LHCN-M2 (cell line): ENCODE measurements around the gene CEBPA. TPM values are rescaled to one million over a fixed set of nuclear protein-coding genes. Genes with fewer than 3 reads are reported as not detected.
"Not testable (repeated sequence)": the region's sequence is repeated elsewhere in the genome, so short reads cannot be mapped to it uniquely, and the experiment has no call there.

Source experiments
- DNase-seq: peaks from one replicate; pipeline ENCODE4 v3.0.0-alpha.2; 2012; ENCODE audit warnings: low read depth
- total RNA-seq: library from RNA; depleted of rRNA; stranded (reverse); fragments of >200 nt; gene quantifications from 2 replicates; pipeline ENCODE4 v1.2.3, GENCODE V29; 2014

CEBPA gene
- total RNA-seq, 1 experiment from 2014 or later, result 0.17 TPM

- DNase-seq, result no peak
Measured at GRCh38 chr19:33325920-33326319, 23.6 kb upstream of the CEBPA start.

DNA sequence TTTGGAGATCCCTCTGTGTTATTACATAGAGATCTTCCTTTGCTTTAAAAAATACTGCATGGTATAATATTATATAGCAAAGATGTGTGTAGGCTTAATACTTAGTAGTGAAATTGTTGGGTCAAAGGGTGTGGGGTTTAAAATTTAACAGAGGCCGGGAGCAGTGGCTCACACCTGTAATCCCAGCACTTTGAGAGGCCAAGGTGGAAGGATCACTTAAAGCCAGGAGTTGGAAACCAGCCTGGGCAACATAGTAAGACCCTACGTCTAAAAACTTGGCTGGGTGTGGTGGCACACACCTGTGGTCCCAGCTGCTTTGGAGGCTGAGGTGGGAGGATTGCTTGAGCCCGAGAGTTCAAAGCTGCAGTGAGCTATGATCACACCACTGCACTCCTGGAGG lies 22.3 kb upstream of the CEBPA start:
- no peak for DNase-seq

DNA sequence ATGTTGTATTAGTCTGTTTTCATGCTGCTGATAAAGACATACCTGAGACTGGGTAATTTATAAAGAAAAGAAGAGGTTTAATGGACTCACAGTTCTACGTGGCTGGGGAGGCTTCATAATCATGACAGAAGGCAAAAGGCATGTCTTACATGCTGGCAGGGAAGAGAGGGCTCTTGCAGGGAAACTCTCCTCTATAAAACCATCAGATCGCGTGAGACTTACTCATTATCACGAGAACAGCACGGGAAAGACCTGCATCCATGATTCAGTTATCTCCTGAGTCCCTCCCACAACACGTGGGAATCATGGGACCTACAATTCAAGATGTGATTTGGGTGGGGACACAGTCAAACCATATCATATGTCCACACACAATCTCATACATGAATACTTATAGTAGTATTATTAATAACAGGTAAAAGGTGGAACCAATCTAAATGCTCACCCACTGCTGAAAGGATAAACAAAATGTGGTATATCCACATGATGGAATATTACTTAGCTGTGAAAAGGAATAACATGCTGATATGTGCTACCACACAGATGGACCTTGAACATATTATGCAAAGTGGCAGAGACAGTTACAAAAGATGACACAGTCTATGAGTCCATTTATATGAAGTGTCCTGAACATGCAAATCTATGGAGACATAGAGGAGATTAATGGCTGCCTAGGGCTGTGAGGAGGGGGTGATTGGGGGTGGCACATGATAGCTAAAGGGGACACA lies 20.9 kb upstream of the CEBPA start:
- no peak for DNase-seq

DNA sequence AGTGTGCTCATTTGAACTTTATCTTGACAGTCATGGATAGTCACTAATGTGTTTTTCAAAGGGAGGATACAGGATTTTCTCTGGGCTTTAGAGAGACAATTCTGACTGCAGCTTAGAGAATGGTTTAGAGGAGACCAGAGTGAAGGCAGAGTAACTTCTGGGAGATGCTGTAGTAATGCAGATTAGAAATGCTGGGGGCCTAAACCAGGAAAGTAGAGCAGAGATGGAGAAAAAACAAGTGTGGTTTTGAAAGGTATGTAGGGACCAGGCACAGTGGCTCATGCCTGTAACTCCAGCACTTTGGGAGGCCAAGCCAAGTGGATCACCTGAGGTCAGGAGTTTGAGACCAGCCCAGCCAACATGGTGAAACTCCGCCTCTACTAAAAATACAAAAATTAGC lies 18.3 kb upstream of the CEBPA start:
- no peak for DNase-seq

DNA sequence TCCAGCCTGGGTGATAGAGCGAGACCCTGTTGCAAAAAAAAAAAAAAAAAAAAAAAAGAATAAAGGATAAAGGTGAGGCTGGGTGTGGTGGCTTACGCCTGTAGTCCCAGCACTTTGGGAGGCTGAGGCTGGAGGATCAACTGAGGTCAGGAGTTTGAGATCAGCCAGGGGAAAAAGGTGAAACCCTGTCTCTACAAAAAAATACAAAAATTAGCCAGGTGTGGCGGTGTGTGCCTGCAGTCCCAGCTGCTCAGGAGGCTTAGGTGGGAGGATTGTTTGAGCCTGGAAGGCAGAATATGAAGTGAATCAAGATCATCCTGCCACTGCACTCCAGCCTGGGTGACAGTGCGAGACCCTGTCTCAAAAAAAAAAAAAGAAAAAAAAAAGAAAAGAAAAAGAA lies 15.7 kb upstream of the CEBPA start:
- not testable (repeated sequence) for DNase-seq

GRCh38 chr19:33317517-33317916 lies 15.2 kb upstream of the CEBPA start:
- DNase-seq, result no peak

DNA sequence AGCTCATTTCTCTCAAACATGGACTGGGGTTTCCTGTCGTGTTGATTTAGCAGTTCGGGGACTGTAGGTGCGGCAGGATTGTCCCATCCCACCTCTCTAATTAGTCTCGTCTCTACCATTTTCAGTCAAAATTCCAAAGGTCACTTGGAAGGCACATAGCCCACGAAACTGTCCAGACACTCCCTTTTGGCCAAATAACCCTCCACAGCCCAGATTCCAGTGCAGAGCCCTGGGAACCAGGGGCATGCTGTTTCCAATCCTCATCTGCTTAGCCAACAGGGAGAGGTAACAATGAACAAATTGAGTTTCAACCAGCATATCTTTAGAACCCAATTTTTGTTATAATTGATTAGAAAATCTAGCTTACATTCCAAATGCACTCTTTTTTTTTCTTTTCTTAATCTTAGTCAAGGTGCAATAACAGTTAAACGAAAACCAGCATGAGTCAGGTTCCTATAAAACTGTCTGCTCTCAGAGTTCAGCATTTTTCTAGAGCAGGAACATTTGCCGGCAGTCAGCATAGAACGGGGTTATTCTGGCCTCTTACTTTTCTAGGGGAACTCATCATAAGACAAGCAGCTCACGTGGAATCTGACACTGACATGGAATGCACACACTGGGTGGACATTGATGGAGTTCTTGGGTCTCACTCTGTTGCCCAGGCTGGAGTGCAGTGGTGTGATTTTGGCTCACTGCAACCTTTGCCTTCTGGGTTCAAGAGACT lies 14.4 kb upstream of the CEBPA start:
- DNase-seq, result no peak

GRCh38 chr19:33312808-33313207 lies 10.5 kb upstream of the CEBPA start:
- DNase-seq, result not testable (repeated sequence)

DNA sequence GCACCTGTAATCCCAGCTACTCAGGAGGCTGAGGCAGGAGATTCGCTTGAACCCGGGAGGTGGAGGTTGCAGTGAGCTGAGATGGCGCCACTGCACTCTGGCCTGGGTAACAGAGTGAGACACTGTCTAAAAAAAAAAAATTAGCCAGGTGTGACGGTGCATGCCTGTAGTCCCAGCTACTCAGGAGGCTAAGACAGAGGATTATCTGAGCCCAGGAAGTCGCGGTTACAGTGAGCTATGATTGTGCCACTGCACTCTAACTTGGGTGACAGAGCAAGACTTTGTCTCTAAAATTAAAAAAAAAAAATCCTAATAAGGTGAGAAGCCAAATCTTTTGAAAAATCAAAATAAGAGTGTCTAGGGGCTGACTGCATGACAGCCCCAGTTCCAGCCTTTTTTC lies 9.7 kb upstream of the CEBPA start:
- DNase-seq, result no peak

DNA sequence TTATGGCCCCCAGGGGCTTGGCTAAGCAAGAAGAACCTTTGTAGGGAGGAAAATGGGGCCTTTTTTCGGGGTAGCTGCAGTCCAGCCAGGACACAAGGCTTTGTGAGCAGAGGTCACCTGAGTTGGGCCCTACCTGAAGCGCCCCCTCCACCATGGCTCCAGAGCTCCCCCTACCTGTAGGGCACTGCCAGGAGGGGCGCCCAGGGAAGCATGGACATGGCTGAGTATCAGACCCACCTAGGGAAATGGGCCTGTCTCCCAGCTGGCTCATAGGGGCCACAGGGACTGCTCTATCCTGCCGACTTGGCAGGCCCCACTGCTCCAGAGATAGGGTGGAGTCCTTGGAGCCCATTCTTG lies 9.0 kb upstream of the CEBPA start:
- DNase-seq, result no peak

GRCh38 chr19:33310606-33311325 lies 8.4 kb upstream of the CEBPA start:
- DNase-seq, result no peak

DNA sequence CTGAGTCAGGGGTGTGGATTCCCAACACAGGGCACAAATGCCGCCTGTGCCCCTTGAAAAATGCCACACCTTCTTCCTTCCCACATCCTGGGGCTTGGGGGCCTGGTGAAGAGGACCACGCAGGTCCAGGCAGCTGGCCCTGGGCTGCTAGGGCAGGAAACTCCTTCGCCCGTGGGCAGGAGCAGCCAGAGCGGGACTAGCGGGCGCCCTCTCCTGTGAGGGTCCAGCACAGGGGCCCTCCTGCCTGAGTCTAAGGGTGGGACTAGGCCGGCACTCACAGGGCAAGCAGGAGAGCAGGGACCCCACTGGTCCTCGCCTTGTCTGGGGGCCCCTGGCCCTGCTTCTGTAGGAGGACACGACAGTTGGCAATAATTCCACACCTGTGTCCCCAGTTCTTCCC lies 7.5 kb upstream of the CEBPA start:
- no peak for DNase-seq

- no peak for DNase-seq
Measured at GRCh38 chr19:33306853-33307792, 4.8 kb upstream of the CEBPA start.

- DNase-seq, result no peak
Measured at GRCh38 chr19:33306191-33306590, 3.9 kb upstream of the CEBPA start.

GRCh38 chr19:33304760-33305647 lies 2.7 kb upstream of the CEBPA start:
- no peak for DNase-seq

DNA sequence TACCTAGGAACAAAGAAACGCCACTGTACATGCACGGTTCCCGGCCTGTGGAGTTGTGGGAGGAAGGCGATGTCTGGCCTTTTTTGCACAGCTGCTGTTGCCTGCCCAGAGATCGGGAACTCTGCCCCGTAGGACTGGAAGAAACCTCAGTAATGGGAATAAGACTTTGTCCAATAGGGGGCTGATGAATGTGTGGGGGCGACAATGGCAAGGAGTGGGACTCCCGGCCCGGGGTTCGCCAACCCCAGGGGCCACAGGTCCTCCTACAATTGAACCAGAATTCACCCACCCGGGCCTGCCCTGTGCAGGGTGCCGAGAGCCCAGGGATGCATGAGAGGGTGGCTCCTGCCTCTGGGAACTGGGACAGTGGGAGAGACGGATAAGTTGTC lies 2.0 kb upstream of the CEBPA start:
- no peak for DNase-seq

DNA sequence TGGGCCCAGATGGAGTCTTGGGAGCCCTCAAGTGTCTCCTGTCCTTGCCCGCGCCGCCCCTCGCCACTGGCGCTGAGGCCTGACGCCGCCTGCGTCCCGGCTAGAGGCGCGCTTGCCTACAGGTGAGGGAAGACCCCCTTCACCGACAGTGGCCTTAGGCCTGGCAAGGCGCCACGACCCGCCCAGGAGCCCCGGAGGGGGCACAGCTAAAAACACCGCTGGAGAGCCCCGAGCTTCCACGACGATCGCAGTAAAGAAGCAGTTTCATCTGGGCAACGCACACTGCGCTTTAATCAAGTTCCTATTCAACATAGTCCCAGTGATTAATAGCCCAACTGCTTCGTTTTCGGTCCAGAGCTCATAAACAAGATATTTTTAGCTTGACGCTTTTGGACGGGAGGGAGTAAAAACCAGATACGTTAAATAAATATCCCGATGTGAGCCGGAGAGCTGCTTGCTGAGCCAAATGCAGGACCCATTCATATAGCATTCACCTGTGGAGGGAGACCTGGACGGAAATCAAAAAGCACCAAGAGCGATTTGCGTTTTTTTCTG lies 1.5 kb upstream of the CEBPA start:
- no peak for DNase-seq

- DNase-seq, result peak; percentile 37
Measured at GRCh38 chr19:33302974-33303790, 848 bp upstream of the CEBPA start.

- DNase-seq, result no peak
Measured at GRCh38 chr19:33301900-33302174, 497 bp downstream of the CEBPA start.
